ENCODE measurements around the gene MEIS3. TPM values are rescaled to one million over a fixed set of nuclear protein-coding genes. Genes with fewer than 3 reads are reported as not detected.

MEIS3 gene
- polyA plus RNA-seq, 1 of the 3 experiments (the other 2 are of a cell fraction), result 69.8 TPM

GRCh38 chr19:47464675-47465419, 45.5 kb upstream of the MEIS3 start:
- ChIA-PET POLR2A (no interaction called here), CTCF (interaction anchor here (1.0 to 1.6 kb wide), 3 partner anchors 10 to 17 kb away, joined by 3 to 5 read pairs (median 4); no protein-coding TSS in a partner anchor)
- no peaks in the 10 kb centered on the region for H3K9me3 ChIP-seq
- H3K4me2 ChIP-seq, result no peak overlapping the region
- H3K36me3 ChIP-seq (replicated peaks in 1 of 2; ENCODE audit: control insufficient read depth in 1 of 2, insufficient read depth in 2 of 2, low read length in 1 of 2), result no peaks in the 10 kb centered on the region
- H2AFZ ChIP-seq (ENCODE audit: low read depth), result no peak overlapping the region
- H3K4me1 ChIP-seq (ENCODE audit: control insufficient read depth in 1 of 2, insufficient read depth in 2 of 2, low read depth in 1 of 2, low read length in 1 of 2), result peaks cover 0 to 7% of the 10 kb centered on the region in 2 experiments; a peak in 1 of 4 replicates
- no peaks in the 10 kb centered on the region for H3F3A ChIP-seq (replicated peaks; ENCODE audit: insufficient read depth)
- H3K27me3 ChIP-seq (ENCODE audit: insufficient read depth), result no peaks in the 10 kb centered on the region; the same call in 1 of the 2 replicates
- no peaks in the 10 kb centered on the region for H4K20me1 ChIP-seq (ENCODE audit: insufficient read depth)
- no peak overlapping the region for H3K27ac ChIP-seq (ENCODE audit: low read depth in 2 of 2, low read length in 1 of 2)
- 63% methylated on average over 10 of the region's 10 CpGs for WGBS (ENCODE audit: low lambda C conversion rate)
- TF ChIP-seq RXRA (IDR thresholded peaks at IDR 0.05; ENCODE audit: borderline replicate concordance, low read depth) (no peak), TCF12 (IDR thresholded peaks at IDR 0.05) (no peak), NFIC (IDR thresholded peaks at IDR 0.05; ENCODE audit: borderline replicate concordance) (no peak), MEF2A (IDR thresholded peaks at IDR 0.05; ENCODE audit: borderline replicate concordance, low read depth) (no peak), USF1 (IDR thresholded peaks at IDR 0.05; ENCODE audit: borderline replicate concordance, low read depth) (no peak), YY1 (IDR thresholded peaks at IDR 0.05; ENCODE audit: low read depth) (no peak), TEAD4 (IDR thresholded peaks at IDR 0.05; ENCODE audit: borderline replicate concordance, insufficient read depth) (no peak), PBX3 (IDR thresholded peaks at IDR 0.05) (no peak), GABPA (IDR thresholded peaks at IDR 0.05; ENCODE audit: low read depth) (no peak), CTCF (IDR thresholded peaks at IDR 0.05) (no peak), EZH2phosphoT487 (IDR thresholded peaks at IDR 0.05; ENCODE audit: borderline replicate concordance, low read depth) (no peak), FOXJ3 (CRISPR knock-in tag; IDR thresholded peaks at IDR 0.05) (no peak)
- H3K9me2 ChIP-seq, result no peaks in the 10 kb centered on the region
- H3K79me2 ChIP-seq (ENCODE audit: insufficient read depth), result no peaks in the 10 kb centered on the region
- H3K9ac ChIP-seq, result no peak overlapping the region
- no peak for DNase-seq
- H3K4me3 ChIP-seq (ENCODE audit: low read depth in 2 of 2, low read length in 1 of 2), result no peak overlapping the region

GRCh38 chr19:47461876-47462275, 42.5 kb upstream of the MEIS3 start:
- H3K36me3 ChIP-seq (replicated peaks in 1 of 2; ENCODE audit: control insufficient read depth in 1 of 2, insufficient read depth in 2 of 2, low read length in 1 of 2), result no peaks in the 10 kb centered on the region
- H3K4me2 ChIP-seq, result no peak overlapping the region
- ChIA-PET CTCF (interaction anchor here (1.3 kb wide), 1 partner anchor 25 kb away, joined by 4 read pairs; no protein-coding TSS in a partner anchor), POLR2A (no interaction called here)
- no peaks in the 10 kb centered on the region; a peak in 1 of 4 replicates for H3K4me1 ChIP-seq (ENCODE audit: control insufficient read depth in 1 of 2, insufficient read depth in 2 of 2, low read depth in 1 of 2, low read length in 1 of 2)
- no peak overlapping the region for H3K9ac ChIP-seq
- no peak overlapping the region for H3K4me3 ChIP-seq (ENCODE audit: low read depth in 2 of 2, low read length in 1 of 2)
- H4K20me1 ChIP-seq (ENCODE audit: insufficient read depth), result no peaks in the 10 kb centered on the region
- no peaks in the 10 kb centered on the region for H3F3A ChIP-seq (replicated peaks; ENCODE audit: insufficient read depth)
- H3K79me2 ChIP-seq (ENCODE audit: insufficient read depth), result no peaks in the 10 kb centered on the region
- WGBS (ENCODE audit: low lambda C conversion rate), result 80% methylated on average over 5 of the region's 5 CpGs
- no peak for DNase-seq
- H3K27me3 ChIP-seq (ENCODE audit: insufficient read depth), result no peaks in the 10 kb centered on the region; the same call in 1 of the 2 replicates
- H2AFZ ChIP-seq (ENCODE audit: low read depth), result no peak overlapping the region
- H3K27ac ChIP-seq (ENCODE audit: low read depth in 2 of 2, low read length in 1 of 2), result no peak overlapping the region
- TF ChIP-seq CTCF (IDR thresholded peaks at IDR 0.05) (no peak), USF1 (IDR thresholded peaks at IDR 0.05; ENCODE audit: borderline replicate concordance, low read depth) (no peak), RXRA (IDR thresholded peaks at IDR 0.05; ENCODE audit: borderline replicate concordance, low read depth) (no peak), IRF3 (IDR thresholded peaks at IDR 0.05; ENCODE audit: low read depth, low read length) (no peak)
- no peaks in the 10 kb centered on the region for H3K9me3 ChIP-seq
- no peaks in the 10 kb centered on the region for H3K9me2 ChIP-seq

All from SK-N-SH (cell line).